ENCODE results near the gene SLCO4A1. TPM values are rescaled to one million over a fixed set of nuclear protein-coding genes. Genes with fewer than 3 reads are reported as not detected.
A peak's percentile ranks its signal among the peaks of the same experiment; 100 is the strongest.

The SLCO4A1 gene
- total RNA-seq = 0.11 and 0.16 TPM in 2 replicates
- polyA plus RNA-seq (2012) = 0.32 TPM

GRCh38 chr20:62642051-62642665, at the start of gene SLCO4A1:
SLCO4A1 (plus strand) TSS chr20:62642503; CDS start chr20:62656455, 13,952 bp downstream.
- DNase-seq (ENCODE audit: low read depth) = peak; percentile 18

- DNase-seq (ENCODE audit: low read depth) = no peak
Observed at GRCh38 chr20:62592506-62593177, 49.7 kb upstream of the SLCO4A1 start.

GRCh38 chr20:62593616-62594015, 48.7 kb upstream of the SLCO4A1 start:
- no peak for DNase-seq (ENCODE audit: low read depth)

- DNase-seq (ENCODE audit: low read depth) = no peak
Observed at GRCh38 chr20:62595069-62595468, 47.2 kb upstream of the SLCO4A1 start.

GRCh38 chr20:62595491-62595890, 46.8 kb upstream of the SLCO4A1 start:
- DNase-seq (ENCODE audit: low read depth) = peak; percentile 36

GRCh38 chr20:62596486-62596885, 45.8 kb upstream of the SLCO4A1 start:
- no peak for DNase-seq (ENCODE audit: low read depth)

GRCh38 chr20:62596921-62597320, 45.4 kb upstream of the SLCO4A1 start:
- no peak for DNase-seq (ENCODE audit: low read depth)

GRCh38 chr20:62597416-62598115, 44.7 kb upstream of the SLCO4A1 start:
- peak; percentile 96 for DNase-seq (ENCODE audit: low read depth)

- peak; percentile 77 for DNase-seq (ENCODE audit: low read depth)
Observed at GRCh38 chr20:62598761-62599194, 43.5 kb upstream of the SLCO4A1 start.

GRCh38 chr20:62599216-62600110, 42.8 kb upstream of the SLCO4A1 start:
- DNase-seq (ENCODE audit: low read depth) = no peak

- DNase-seq (ENCODE audit: low read depth) = no peak
Observed at GRCh38 chr20:62601172-62601571, 41.1 kb upstream of the SLCO4A1 start.

- DNase-seq (ENCODE audit: low read depth) = no peak
Observed at GRCh38 chr20:62601714-62602113, 40.6 kb upstream of the SLCO4A1 start.

GRCh38 chr20:62602550-62602949, 39.8 kb upstream of the SLCO4A1 start:
- no peak for DNase-seq (ENCODE audit: low read depth)

GRCh38 chr20:62603021-62603906, 39.0 kb upstream of the SLCO4A1 start:
- DNase-seq (ENCODE audit: low read depth) = peak; percentile 88

GRCh38 chr20:62603907-62604785, 38.2 kb upstream of the SLCO4A1 start:
- DNase-seq (ENCODE audit: low read depth) = no peak

- no peak for DNase-seq (ENCODE audit: low read depth)
Observed at GRCh38 chr20:62604796-62605195, 37.5 kb upstream of the SLCO4A1 start.

- no peak for DNase-seq (ENCODE audit: low read depth)
Observed at GRCh38 chr20:62605236-62605943, 36.9 kb upstream of the SLCO4A1 start.

- DNase-seq (ENCODE audit: low read depth) = peak; percentile 85
Observed at GRCh38 chr20:62606016-62606415, 36.3 kb upstream of the SLCO4A1 start.

Measured in myocyte (in vitro differentiated cells).